Mucosa of descending colon (tissue), 3 donors: ENCODE results near the gene POLR2L. TPM values are rescaled to one million over a fixed set of nuclear protein-coding genes. Genes with fewer than 3 reads are reported as not detected.

Source experiments
- ATAC-seq: fragments of 200-7000 bp; cut with Tn5 transposase; one replicate; pipeline ENCODE4 v1.9.1; 2020; ENCODE audit warnings: mild to moderate bottlenecking, moderate library complexity
- DNase-seq, 3 donors: peaks; one replicate each; pipeline ENCODE4 v3.0.0-alpha.2; 2020
- H3K36me3 ChIP-seq: fragments of 200-600 bp; one replicate; pipeline ENCODE4 v1.8.0; 2021; ENCODE audit warnings: low read depth, mild to moderate bottlenecking
- H3K4me1 ChIP-seq: fragments of 200-600 bp; one replicate; pipeline ENCODE4 v1.8.0; 2021; ENCODE audit warnings: low read depth, mild to moderate bottlenecking
- H3K4me3 ChIP-seq: fragments of 200-600 bp; one replicate; pipeline ENCODE4 v1.8.0; 2021; ENCODE audit warnings: mild to moderate bottlenecking
- H3K9me3 ChIP-seq: fragments of 200-600 bp; one replicate; pipeline ENCODE4 v1.8.0; 2021; ENCODE audit warnings: mild to moderate bottlenecking
- CTCF ChIP-seq: fragments of 200-600 bp; IDR thresholded peaks from one replicate; pipeline ENCODE4 v1.8.0; 2022; ENCODE audit warnings: antibody characterized with exemption, mild to moderate bottlenecking
- intact Hi-C, 2 donors: fragments of 100-400 bp; cut with DNase I in 1 of 2; cut with micrococcal nuclease in 1 of 2; formaldehyde crosslinking; loops; one replicate each; pipeline versions ENCODE4 v1.11.0 to v1.11.1; 2022; cut with DNase I, micrococcal nuclease
- total RNA-seq, 3 donors: library from RNA; stranded (reverse); fragmentation: NEBNext Ultra II Directional in 2 of 3; extraction: Animal tissue kit (Norgen Biotek cat#: 25700) in 2 of 3; gene quantifications; one replicate each; pipeline versions ENCODE4 v1.2.1 to v1.2.4, GENCODE V29; 2021 to 2023
- donor health status: DM: no; HTN: no; CAD: no; lungs with moderate emphysema.
- donor health status: DM: no; HTN: no; CAD: no.
- donor health status: DM: no; HTN: yes; CAD: no.

Gene POLR2L
- total RNA-seq, 3 donors from 2014 or later, result 67.1 to 86.8 (median 82.1) TPM

- H3K4me1 ChIP-seq, result peaks cover 7% of the 10 kb centered on the region
- H3K36me3 ChIP-seq, result no peaks in the 10 kb centered on the region
- ATAC-seq (peak; percentile 40), DNase-seq (no peak)
- no peak overlapping the region for H3K4me3 ChIP-seq
- TF ChIP-seq CTCF, result no peak
- H3K9me3 ChIP-seq, result no peaks in the 10 kb centered on the region
- intact Hi-C loops, result no loop called here
These were observed 14.1 kb upstream of the POLR2L start for GRCh38 chr11:856397-856796.

- no peaks in the 10 kb centered on the region for H3K9me3 ChIP-seq
- no peaks in the 10 kb centered on the region for H3K36me3 ChIP-seq
- DNase-seq, result no peak
- H3K4me1 ChIP-seq, result peaks cover 7% of the 10 kb centered on the region
- intact Hi-C loops, result no loop called here
- no peak for TF ChIP-seq CTCF
- no peak overlapping the region for H3K4me3 ChIP-seq
- no peak for ATAC-seq
These were observed 13.5 kb upstream of the POLR2L start for GRCh38 chr11:855796-856195.

- intact Hi-C loops, result no loop called here
- Histone ChIP-seq H3K4me1 (peaks cover 7% of the 10 kb centered on the region), H3K4me3 (no peak overlapping the region), H3K9me3 (no peaks in the 10 kb centered on the region), H3K36me3 (no peaks in the 10 kb centered on the region)
- no peak for TF ChIP-seq CTCF
- DNase-seq, result no peak
- ATAC-seq, result no peak
These were observed 13.0 kb upstream of the POLR2L start for GRCh38 chr11:855330-855674.

GRCh38 chr11:854601-855329 lies 12.4 kb upstream of the POLR2L start:
- no peak for TF ChIP-seq CTCF
- Histone ChIP-seq H3K4me1 (peaks cover 10% of the 10 kb centered on the region), H3K9me3 (no peaks in the 10 kb centered on the region), H3K36me3 (no peaks in the 10 kb centered on the region), H3K4me3 (no peak overlapping the region)
- ATAC-seq (no peak), DNase-seq (no peak)
- intact Hi-C loops, result no loop called here

GRCh38 chr11:853682-854448 lies 11.5 kb upstream of the POLR2L start:
- no peak for TF ChIP-seq CTCF
- no peak for ATAC-seq
- Histone ChIP-seq H3K36me3 (no peaks in the 10 kb centered on the region), H3K4me1 (peaks cover 9% of the 10 kb centered on the region), H3K4me3 (no peak overlapping the region), H3K9me3 (no peaks in the 10 kb centered on the region)
- DNase-seq, result no peak
- intact Hi-C loops, result no loop called here
